ENCODE data around the gene C6orf47. TPM values are rescaled to one million over a fixed set of nuclear protein-coding genes. Genes with fewer than 3 reads are reported as not detected.

C6orf47 gene
- total RNA-seq, 1 donor from 2014 or later: 29.0 TPM

DNA sequence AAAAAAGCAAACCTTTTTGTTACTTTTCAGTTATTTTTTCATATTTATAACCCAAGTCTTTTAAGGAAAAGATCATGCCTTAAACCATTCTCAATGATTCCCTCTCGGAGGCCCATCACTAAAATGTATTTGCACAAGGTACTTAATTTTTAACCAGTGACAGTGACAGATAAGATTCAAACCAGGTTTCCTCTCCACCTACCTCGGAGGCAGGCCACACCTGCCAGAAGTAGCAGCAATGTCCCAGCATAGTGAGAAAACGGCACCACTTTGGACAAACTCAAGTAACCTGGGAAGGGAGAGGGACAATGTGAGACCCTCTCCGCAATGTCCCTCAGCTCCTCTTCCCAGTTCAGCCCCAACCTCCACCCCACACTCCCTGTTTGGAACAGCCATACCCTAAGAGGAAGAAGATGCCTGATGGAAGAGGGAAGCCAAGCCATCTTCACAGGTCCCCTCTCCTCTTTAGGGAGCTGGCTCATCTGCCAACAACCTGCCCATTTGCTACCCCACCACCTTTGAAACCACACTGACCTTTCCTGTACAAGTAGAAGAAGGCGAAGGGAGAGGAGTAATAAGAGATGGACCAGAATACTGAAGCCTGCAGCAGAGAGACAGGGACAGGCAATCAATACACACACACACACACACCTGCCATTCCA lies 40.3 kb upstream of the C6orf47 start:
- Mint-ChIP-seq H3K36me3 (ENCODE audit: low read depth) (peaks cover 54% of the 10 kb centered on the region), H3K27me3 (no peaks in the 10 kb centered on the region), H3K4me3 (peak overlapping the region; percentile 99), H3K4me1 (peaks cover 28% of the 10 kb centered on the region), H3K27ac (no peak overlapping the region), H3K9me3 (no peaks in the 10 kb centered on the region)
- DNase-seq (no peak), ATAC-seq (ENCODE audit: low read depth) (no peak)
- POLR2A ChIA-PET: interaction anchor here (1.4 to 4.1 kb wide), 2 partner anchors 26 to 27 kb away, joined by 4 to 31 read pairs; no protein-coding TSS in a partner anchor
- intact Hi-C loops (cut with micrococcal nuclease): no loop called here
- CTCF ChIA-PET: interaction anchor here (1.2 kb wide), 1 partner anchor 252 kb away, joined by 3 read pairs; no protein-coding TSS in a partner anchor
- no peak for TF ChIP-seq CTCF (IDR thresholded peaks at IDR 0.05)

- ChIA-PET POLR2A (interaction anchor here (0.6 to 0.7 kb wide), 2 partner anchors 261 to 824 kb away, joined by 3 read pairs; partner anchors contain the start of gene NELFE), CTCF (no interaction called here)
- peak overlapping the region; percentile 65 for H3K27ac Mint-ChIP-seq
- no peak for DNase-seq
- H3K4me3 Mint-ChIP-seq: no peak overlapping the region
- H3K9me3 Mint-ChIP-seq: no peaks in the 10 kb centered on the region
- H3K27me3 Mint-ChIP-seq: no peaks in the 10 kb centered on the region
- H3K4me1 Mint-ChIP-seq: peaks cover 20% of the 10 kb centered on the region
- H3K36me3 Mint-ChIP-seq (ENCODE audit: low read depth): peaks cover 79% of the 10 kb centered on the region
- ATAC-seq (ENCODE audit: low read depth): no peak
- no peak for TF ChIP-seq CTCF (IDR thresholded peaks at IDR 0.05)
- intact Hi-C loops (cut with micrococcal nuclease): no loop called here
Observed at GRCh38 chr6:31697555-31697954, 37.0 kb upstream of the C6orf47 start.

DNA sequence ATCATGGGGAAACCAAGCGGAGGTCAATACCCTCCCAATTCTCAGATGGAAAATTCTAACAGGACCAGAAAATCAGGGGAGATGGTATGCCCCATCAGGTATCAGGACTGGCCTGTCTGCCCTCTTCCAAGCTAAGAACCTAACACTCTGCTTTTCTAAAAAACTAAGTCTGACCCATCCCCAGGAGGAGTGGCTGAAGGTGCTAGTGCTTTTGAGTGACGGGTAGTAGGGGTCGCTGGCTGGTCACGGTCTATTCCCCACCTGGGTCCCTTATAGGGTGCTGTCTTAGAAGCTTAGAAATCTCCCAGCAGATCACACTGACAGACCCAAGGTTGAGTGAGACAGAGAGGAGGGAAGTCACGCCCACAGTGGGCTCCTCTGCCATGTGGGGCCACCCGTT lies 33.0 kb upstream of the C6orf47 start:
- no peak for TF ChIP-seq CTCF (IDR thresholded peaks at IDR 0.05)
- ATAC-seq (ENCODE audit: low read depth) (no peak), DNase-seq (no peak)
- Mint-ChIP-seq H3K9me3 (no peaks in the 10 kb centered on the region), H3K27ac (no peak overlapping the region), H3K36me3 (ENCODE audit: low read depth) (peaks cover 86% of the 10 kb centered on the region), H3K4me3 (no peak overlapping the region), H3K4me1 (peaks cover 15% of the 10 kb centered on the region), H3K27me3 (no peaks in the 10 kb centered on the region)
- ChIA-PET POLR2A (interaction anchor here (1.6 kb wide), 1 partner anchor 42 kb away, joined by 3 read pairs; no protein-coding TSS in a partner anchor), CTCF (interaction anchor here (1.4 kb wide), 1 partner anchor 72 kb away, joined by 4 read pairs; no protein-coding TSS in a partner anchor)
- intact Hi-C loops (cut with micrococcal nuclease): no loop called here

DNA sequence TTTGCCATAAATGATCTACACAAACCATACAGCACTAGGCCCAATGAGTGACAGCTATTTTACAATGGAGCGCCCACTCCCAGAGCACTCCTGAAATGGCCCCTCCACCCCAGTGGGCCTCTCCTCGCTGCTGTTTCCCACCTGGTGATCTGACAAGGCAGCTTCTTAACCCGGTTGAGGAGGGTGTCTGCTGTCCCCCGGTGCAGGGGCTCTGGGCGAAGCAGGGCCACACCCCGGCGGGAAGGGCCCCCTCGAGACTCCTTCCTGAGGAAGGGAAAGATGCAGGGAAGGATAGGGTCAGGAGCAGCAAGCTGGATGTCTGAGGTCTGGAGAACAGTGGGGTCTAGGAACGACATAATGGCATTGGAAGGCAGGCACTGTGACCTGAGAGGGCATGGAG lies 32.3 kb upstream of the C6orf47 start:
- no peak for DNase-seq
- Mint-ChIP-seq H3K9me3 (no peaks in the 10 kb centered on the region), H3K27ac (no peak overlapping the region), H3K27me3 (no peaks in the 10 kb centered on the region), H3K4me3 (no peak overlapping the region), H3K4me1 (peaks cover 15% of the 10 kb centered on the region), H3K36me3 (ENCODE audit: low read depth) (peaks cover 90% of the 10 kb centered on the region)
- ATAC-seq (ENCODE audit: low read depth): no peak
- ChIA-PET CTCF (interaction anchor here (1.4 kb wide), 1 partner anchor 71 kb away, joined by 4 read pairs; no protein-coding TSS in a partner anchor), POLR2A (interaction anchor here (0.7 kb wide), 1 partner anchor 22 kb away, joined by 4 read pairs; the partner anchor contains the start of gene LY6G6D)
- no peak for TF ChIP-seq CTCF (IDR thresholded peaks at IDR 0.05)
- intact Hi-C loops (cut with micrococcal nuclease): no loop called here

GRCh38 chr6:31692353-31692752 lies 31.8 kb upstream of the C6orf47 start:
- intact Hi-C loops (cut with micrococcal nuclease): no loop called here
- Mint-ChIP-seq H3K27ac (no peak overlapping the region), H3K27me3 (no peaks in the 10 kb centered on the region), H3K9me3 (no peaks in the 10 kb centered on the region), H3K4me3 (no peak overlapping the region), H3K36me3 (ENCODE audit: low read depth) (peaks cover 90% of the 10 kb centered on the region), H3K4me1 (peaks cover 15% of the 10 kb centered on the region)
- TF ChIP-seq CTCF (IDR thresholded peaks at IDR 0.05): no peak
- DNase-seq (no peak), ATAC-seq (ENCODE audit: low read depth) (no peak)
- ChIA-PET POLR2A (interaction anchor here (0.5 to 0.7 kb wide), 2 partner anchors 23 to 79 kb away, joined by 4 to 8 read pairs; partner anchors contain the start of gene LY6G6D), CTCF (interaction anchor here (1.4 kb wide), 1 partner anchor 71 kb away, joined by 4 read pairs; no protein-coding TSS in a partner anchor)

Data from activated B cell treated with CpG ODN at 0.5 μM for 24 hours (primary cell).